T-helper 2 cell treated with Interferon-gamma antibody and Interleukin-4, amounts not matched to agents 5 μg/mL and 100 μg/mL, for 36 hours (primary cell): Measurements from ENCODE around the gene ALKBH5.

Experiments used
- DNase-seq: peaks from one replicate; pipeline ENCODE4 v3.0.0; 2021; ENCODE audit warnings: low spot score
- H3K27ac Mint-ChIP-seq: one replicate; pipeline ENCODE4 v1.8.0; 2021; ENCODE audit warnings: mild to moderate bottlenecking, mixed read lengths
- H3K27me3 Mint-ChIP-seq: one replicate; pipeline ENCODE4 v1.8.0; 2021; ENCODE audit warnings: low read depth, mixed read lengths
- H3K36me3 Mint-ChIP-seq: one replicate; pipeline ENCODE4 v1.8.0; 2021; ENCODE audit warnings: low read depth, mixed read lengths
- H3K4me1 Mint-ChIP-seq: one replicate; pipeline ENCODE4 v1.8.0; 2021; ENCODE audit warnings: low read depth, mixed read lengths
- H3K4me3 Mint-ChIP-seq: one replicate; pipeline ENCODE4 v1.8.0; 2022; ENCODE audit warnings: mild to moderate bottlenecking, moderate library complexity, mixed read lengths
- H3K9me3 Mint-ChIP-seq: one replicate; pipeline ENCODE4 v1.8.0; 2021; ENCODE audit warnings: mixed read lengths

ALKBH5 gene

DNA sequence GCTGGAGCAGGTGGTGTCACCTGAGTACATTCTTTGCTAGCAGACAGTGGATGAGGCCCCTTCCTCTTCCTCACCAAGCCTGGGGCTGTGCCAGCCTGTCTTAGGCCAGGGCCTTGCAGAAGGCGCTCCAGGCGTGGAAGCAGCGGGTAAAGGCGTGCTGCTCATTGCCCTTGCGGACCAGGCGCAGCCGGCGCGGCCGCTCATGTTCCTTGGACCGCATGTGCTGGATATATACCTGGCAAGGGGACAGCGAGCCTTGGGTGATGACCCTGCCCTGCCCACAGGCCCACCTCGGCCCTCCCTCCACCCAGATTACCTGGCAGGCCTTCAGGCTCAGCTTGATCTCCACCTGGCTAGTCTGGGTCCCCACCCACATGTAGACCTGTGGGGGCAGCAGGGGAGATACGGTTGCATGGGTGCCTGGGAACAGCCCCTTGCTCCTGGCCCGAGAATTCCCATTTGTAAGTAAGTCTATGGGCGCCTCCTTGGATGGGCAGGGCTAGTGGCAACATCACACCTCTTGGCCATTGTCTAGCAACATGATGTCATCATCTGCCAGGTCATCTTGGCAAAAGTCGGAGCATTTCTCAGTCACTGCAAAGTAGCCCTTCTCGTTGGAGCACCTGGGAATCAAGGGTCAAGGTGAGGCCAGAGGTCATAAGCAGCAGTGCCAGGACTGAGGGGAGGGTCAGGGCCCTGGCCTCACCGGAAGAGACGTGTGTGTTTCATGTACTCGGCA lies 61.6 kb downstream of the ALKBH5 start:
- Mint-ChIP-seq H3K36me3 (peaks cover 24% of the 10 kb centered on the region), H3K9me3 (no peaks in the 10 kb centered on the region), H3K4me1 (peaks cover 2% of the 10 kb centered on the region), H3K27me3 (no peaks in the 10 kb centered on the region), H3K27ac (no peak overlapping the region), H3K4me3 (no peak overlapping the region)
- no peak for DNase-seq

DNA sequence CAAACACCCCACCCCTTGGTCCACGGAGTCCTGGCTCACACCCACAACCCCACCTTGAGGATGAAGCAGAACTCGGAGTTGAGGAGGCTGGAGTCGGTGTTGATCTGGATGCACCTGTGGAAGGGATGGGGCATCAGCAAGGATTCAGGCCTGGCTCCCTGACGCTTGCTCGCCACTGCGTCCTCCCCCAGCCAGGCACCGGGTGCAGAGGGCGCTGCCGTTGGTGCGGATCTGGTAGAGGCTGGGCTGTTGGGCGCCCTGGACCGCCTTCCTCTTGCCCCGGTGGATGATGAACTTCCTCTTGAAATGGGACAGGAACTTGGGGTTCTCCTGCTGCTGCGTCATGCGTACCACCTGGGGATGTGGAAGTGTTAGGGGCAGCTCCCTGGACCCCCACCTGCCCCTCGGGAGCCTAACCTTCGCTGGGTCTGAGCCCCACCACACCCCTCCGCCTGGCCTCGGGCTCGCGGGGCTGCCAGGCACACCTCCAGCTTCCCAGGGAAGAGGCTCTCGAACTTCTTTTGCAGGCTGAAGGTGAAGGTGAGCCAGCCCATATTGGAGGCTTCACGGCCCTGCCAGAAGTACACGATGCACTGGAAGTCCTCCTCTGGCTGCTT lies 62.6 kb downstream of the ALKBH5 start:
- peaks cover 34% of the 10 kb centered on the region for H3K36me3 Mint-ChIP-seq
- DNase-seq, result no peak
- H3K27ac Mint-ChIP-seq, result no peak overlapping the region
- peaks cover 2% of the 10 kb centered on the region for H3K4me1 Mint-ChIP-seq
- H3K4me3 Mint-ChIP-seq, result no peak overlapping the region
- H3K9me3 Mint-ChIP-seq, result no peaks in the 10 kb centered on the region
- H3K27me3 Mint-ChIP-seq, result no peaks in the 10 kb centered on the region

DNA sequence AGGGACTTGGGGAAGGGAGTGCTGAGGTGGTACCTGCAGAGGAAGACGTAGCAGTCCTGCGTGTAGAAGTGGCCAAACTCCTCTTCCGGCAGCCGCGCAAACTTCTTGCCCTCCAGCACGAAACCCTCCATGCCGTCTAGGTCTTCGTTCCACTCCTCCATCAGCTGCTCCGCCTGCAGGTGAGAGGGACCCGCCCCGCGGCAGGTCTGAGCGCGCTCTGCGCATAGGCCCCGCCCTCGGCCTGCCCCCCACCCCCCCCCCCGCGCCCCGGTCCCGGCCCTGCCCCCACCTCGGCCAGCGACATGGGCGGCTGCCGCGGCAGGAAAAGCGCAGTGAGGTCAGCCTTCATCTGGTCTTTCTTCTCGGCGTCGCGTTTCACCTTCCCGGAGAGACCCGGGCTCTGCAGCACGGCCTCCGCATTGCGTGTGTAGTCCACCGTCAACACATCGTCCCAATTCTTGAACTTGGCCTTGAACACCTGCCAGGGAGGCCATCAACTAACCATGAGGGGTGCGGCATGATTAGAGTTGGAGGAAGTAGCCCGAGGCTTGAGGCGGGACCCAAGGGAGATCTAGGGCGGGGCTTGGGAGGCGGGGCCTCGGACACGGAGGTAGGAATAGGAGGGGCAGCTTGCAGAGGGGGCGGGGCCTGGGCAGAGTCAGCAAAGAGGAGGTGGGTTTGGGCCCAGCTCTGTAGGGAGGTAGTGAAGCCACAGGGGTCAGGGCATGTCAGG lies 63.4 kb downstream of the ALKBH5 start:
- peaks cover 2% of the 10 kb centered on the region for H3K4me1 Mint-ChIP-seq
- no peak overlapping the region for H3K4me3 Mint-ChIP-seq
- H3K27ac Mint-ChIP-seq, result peak overlapping the region; percentile 19
- no peaks in the 10 kb centered on the region for H3K27me3 Mint-ChIP-seq
- H3K36me3 Mint-ChIP-seq, result peaks cover 37% of the 10 kb centered on the region
- no peak for DNase-seq
- no peaks in the 10 kb centered on the region for H3K9me3 Mint-ChIP-seq

DNA sequence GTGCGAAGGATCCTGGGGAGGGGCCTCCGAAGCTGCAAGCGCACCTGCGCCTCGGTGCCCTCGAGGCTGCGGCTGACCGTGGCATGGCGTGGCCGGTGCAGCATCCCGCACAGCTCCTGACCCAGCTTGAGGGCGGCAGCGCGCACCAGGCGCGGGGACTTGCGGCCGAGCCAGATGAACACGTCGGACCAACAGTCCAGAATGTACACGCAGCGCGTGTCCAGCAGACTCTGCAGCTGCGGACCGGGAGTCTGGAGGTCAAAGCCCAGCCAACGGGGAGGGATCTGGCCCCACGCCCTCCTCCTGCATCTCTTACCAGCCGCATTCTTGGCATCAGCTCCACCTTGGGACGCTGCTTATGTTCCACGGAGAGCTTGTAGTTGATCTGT lies 64.0 kb downstream of the ALKBH5 start:
- H3K9me3 Mint-ChIP-seq, result no peaks in the 10 kb centered on the region
- peaks cover 37% of the 10 kb centered on the region for H3K36me3 Mint-ChIP-seq
- DNase-seq, result no peak

DNA sequence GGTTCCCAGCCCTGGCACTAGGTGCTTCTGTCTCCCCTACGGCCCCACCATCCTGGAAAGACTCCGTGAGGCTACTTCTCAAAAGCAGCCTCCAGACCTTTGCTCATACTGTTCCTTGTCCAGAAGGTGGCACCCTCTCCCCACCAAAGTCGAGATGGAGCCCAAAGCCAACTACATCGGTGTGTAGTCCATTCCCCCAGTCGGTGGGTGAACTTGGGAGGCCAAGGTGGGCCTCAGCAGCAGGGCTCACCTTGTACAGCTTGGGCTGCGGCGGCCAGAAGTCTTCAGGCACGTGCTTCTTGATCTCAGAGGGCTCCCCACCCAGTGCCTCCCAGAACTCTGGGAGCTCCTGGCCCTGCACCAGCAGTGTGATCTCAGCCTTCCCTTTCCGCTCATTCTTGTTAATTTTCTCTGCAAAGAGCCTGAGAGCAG lies 64.7 kb downstream of the ALKBH5 start:
- H3K9me3 Mint-ChIP-seq, result no peaks in the 10 kb centered on the region
- no peak overlapping the region for H3K4me3 Mint-ChIP-seq
- DNase-seq, result peak; percentile 41
- no peak overlapping the region for H3K27ac Mint-ChIP-seq
- peaks cover 2% of the 10 kb centered on the region for H3K4me1 Mint-ChIP-seq
- no peaks in the 10 kb centered on the region for H3K27me3 Mint-ChIP-seq
- peaks cover 43% of the 10 kb centered on the region for H3K36me3 Mint-ChIP-seq

More for the DNA sequence above, 64.0 kb downstream of the ALKBH5 start:
- no peak overlapping the region for H3K27ac Mint-ChIP-seq
- H3K4me3 Mint-ChIP-seq, result no peak overlapping the region
- H3K4me1 Mint-ChIP-seq, result peaks cover 2% of the 10 kb centered on the region
- no peaks in the 10 kb centered on the region for H3K27me3 Mint-ChIP-seq

DNA sequence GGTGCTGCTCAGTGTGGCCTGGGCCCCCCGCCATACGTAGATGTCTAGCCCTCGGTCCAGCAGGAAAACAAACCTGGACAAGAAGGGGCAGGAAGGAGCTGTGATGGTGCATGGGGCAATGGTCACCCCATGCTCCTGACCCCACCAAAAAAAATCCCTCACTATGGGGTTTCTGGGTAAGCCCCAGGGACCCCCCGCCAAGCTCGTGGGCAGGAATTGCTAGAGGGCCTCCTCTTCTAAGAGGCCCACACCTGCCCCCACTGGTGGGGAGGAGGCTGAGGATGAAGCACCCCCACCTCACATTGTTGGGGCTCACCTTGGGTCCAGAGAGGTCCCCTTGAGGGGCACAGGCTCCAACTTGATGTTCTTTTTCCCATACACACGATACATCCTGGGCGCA lies 65.2 kb downstream of the ALKBH5 start:
- Mint-ChIP-seq H3K36me3 (peaks cover 48% of the 10 kb centered on the region), H3K4me3 (no peak overlapping the region), H3K27ac (no peak overlapping the region), H3K9me3 (no peaks in the 10 kb centered on the region), H3K4me1 (peaks cover 2% of the 10 kb centered on the region), H3K27me3 (no peaks in the 10 kb centered on the region)
- DNase-seq, result no peak

DNA sequence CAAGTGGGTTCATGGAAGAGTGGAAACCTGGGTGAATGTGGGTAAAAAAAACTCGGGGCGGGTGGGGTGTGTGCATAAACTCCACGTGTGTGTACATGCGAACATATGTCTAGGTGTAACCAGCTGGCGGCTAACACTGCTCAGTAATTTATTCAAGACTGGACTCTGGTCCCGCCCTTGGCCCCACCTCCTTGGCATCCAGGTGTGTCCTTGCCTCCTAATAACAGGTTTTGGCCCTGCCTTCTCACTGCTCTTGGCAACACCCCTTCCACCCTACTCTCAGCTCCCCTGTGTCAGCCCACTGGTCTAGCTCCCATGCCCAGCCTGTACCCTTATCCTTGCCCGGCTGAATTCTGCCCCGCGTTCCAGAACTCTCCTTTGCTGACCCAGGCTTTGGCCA lies 66.6 kb downstream of the ALKBH5 start:
- DNase-seq, result no peak
- Mint-ChIP-seq H3K4me1 (peaks cover 2% of the 10 kb centered on the region), H3K36me3 (peaks cover 53% of the 10 kb centered on the region), H3K9me3 (no peaks in the 10 kb centered on the region), H3K27me3 (no peaks in the 10 kb centered on the region), H3K4me3 (no peak overlapping the region), H3K27ac (no peak overlapping the region)

DNA sequence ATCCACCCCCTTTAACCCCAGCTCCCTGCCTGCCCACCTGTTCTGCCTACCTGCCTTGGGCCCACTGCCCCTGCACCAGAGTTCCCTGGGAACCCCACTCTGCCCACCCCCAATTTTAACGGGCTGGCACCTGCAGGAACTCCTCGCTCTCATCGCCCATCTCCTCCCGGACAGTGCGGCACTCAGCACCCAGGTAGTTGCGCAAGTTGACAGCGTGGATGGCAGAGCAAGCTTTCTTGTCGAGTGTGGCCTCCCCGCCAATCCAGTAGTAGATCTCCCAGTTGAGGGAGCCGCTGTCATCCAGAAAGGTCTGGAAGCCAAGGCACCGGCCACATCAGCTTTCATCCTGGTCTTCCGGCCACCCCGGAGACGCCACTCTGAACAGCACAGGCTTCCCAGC lies 67.1 kb downstream of the ALKBH5 start:
- no peaks in the 10 kb centered on the region for H3K9me3 Mint-ChIP-seq
- H3K4me1 Mint-ChIP-seq, result peaks cover 2% of the 10 kb centered on the region
- H3K36me3 Mint-ChIP-seq, result peaks cover 51% of the 10 kb centered on the region
- H3K27ac Mint-ChIP-seq, result no peak overlapping the region
- H3K4me3 Mint-ChIP-seq, result no peak overlapping the region
- no peak for DNase-seq
- H3K27me3 Mint-ChIP-seq, result no peaks in the 10 kb centered on the region

DNA sequence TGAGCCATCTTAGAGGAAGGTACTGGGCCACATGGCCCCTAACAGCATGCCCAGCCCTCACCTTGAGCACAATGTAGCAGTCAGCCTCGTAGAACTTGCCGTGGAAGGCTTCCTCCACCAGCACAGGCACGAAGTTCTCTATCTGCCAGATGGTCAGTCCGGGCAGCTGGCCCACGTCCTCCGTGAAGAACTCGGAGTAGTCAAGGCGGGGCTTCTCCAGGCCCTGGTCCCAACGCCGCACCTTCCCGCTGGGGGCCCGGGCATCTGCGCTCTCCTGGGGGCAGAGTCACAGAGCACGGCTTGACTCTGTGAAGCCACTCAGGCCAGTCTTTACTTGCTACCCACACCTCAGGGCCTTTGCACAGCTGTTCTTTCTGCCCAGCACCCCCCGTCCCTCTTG lies 67.6 kb downstream of the ALKBH5 start:
- Mint-ChIP-seq H3K4me1 (peaks cover 4% of the 10 kb centered on the region), H3K27ac (no peak overlapping the region), H3K27me3 (no peaks in the 10 kb centered on the region), H3K9me3 (no peaks in the 10 kb centered on the region), H3K36me3 (peaks cover 55% of the 10 kb centered on the region), H3K4me3 (no peak overlapping the region)
- no peak for DNase-seq

DNA sequence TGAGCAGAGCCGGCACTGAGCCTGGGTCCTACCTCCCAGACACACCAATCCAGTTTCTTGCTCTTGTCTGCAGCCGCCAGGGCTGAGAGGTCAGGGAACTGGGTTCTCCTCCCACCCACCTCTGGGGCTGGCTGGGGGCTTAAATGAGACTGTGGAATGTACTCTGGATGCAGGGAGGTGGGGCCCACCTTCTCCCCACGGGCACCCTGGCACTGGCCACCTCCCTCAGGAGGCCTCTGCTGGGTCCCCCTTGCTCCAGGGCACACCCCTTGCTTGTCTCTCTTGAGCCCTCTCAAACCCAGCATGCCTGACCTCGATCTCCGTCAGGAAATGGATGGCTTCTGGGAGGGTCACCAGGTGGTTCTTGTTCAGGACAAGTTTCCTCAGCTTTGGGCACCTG lies 68.5 kb downstream of the ALKBH5 start:
- DNase-seq, result no peak
- Mint-ChIP-seq H3K4me3 (no peak overlapping the region), H3K36me3 (peaks cover 54% of the 10 kb centered on the region), H3K9me3 (no peaks in the 10 kb centered on the region), H3K4me1 (peaks cover 8% of the 10 kb centered on the region), H3K27ac (no peak overlapping the region), H3K27me3 (no peaks in the 10 kb centered on the region)

DNA sequence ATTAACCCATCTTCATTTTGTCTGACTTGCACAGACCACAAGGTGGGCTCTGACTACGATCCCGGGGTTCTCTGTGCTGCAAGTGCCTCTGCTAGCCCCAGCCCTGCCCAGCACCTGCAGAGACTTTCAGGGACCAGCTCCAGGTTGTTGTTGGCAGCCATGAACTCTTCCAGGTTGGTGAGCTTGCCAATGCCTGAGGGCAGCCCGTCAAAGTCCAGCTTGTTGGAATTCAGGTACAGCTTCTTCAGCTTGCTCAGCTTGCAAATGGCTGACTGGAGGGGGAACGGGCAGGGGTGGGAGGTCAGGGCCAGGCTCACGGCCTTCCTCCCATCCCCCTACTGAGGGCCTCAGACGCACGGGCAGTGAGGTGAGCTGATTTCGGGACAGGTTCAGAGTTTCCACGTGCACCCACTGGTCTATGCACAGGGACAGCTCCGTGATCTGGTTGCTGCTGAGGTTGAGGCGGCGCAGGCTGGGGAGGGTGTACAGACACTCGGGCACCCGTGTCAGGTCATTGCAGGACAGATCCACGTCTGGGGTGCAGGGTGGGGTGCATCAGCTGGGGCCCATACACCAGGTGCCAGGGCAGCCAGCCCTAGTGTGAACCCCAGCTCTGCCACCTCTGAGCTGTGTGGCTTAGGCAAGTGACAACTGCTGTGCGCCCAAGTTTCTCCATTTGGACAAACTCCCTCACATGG lies 69.7 kb downstream of the ALKBH5 start:
- Mint-ChIP-seq H3K4me3 (no peak overlapping the region), H3K9me3 (no peaks in the 10 kb centered on the region), H3K27me3 (no peaks in the 10 kb centered on the region), H3K36me3 (peaks cover 51% of the 10 kb centered on the region), H3K4me1 (peaks cover 13% of the 10 kb centered on the region), H3K27ac (no peak overlapping the region)
- no peak for DNase-seq

DNA sequence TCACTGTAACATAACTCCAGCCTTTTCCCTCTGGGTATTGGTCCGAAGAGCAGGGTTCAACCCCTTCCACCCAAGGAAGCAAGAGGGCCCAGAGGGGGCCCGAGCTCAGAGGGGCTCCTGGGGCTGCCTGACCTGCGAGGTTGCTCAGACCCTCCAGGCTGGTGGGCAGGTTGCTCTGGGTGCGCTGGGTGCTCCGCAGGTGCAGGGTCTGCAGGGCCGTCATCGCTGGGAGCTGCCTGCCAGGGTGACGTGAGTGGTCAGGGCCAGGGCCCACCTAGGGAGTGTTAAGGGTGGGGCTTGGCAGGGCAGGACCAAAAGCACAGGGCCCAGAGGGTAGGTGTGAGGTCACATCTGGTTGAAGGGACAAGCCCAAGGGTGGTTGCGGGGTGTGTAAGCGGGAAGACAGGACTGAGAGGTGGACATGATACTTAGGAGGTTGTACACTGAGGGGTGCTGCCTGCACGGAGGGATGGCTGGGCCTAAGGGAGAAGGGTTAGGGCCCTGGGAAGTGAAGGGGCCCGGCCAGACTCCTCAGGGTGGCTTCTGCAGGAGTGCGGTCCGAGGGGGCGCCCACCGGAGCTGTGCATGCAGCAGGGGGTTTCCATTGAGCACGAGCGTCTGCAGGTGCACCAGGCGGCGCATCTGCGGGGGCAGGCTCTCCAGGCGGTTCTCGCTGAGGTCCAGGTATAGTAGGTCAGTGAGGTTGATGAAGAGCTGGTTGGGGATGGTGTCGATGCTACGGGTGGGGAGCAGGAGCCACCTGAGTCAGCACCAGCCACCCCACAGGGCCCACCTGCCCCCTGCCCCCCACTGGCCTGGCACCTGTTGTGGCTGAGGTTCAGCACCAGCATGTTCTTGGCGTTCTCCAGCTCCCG lies 70.6 kb downstream of the ALKBH5 start:
- Mint-ChIP-seq H3K27ac (no peak overlapping the region), H3K27me3 (no peaks in the 10 kb centered on the region), H3K4me3 (no peak overlapping the region), H3K36me3 (peaks cover 47% of the 10 kb centered on the region), H3K4me1 (peaks cover 13% of the 10 kb centered on the region), H3K9me3 (no peaks in the 10 kb centered on the region)
- no peak for DNase-seq

DNA sequence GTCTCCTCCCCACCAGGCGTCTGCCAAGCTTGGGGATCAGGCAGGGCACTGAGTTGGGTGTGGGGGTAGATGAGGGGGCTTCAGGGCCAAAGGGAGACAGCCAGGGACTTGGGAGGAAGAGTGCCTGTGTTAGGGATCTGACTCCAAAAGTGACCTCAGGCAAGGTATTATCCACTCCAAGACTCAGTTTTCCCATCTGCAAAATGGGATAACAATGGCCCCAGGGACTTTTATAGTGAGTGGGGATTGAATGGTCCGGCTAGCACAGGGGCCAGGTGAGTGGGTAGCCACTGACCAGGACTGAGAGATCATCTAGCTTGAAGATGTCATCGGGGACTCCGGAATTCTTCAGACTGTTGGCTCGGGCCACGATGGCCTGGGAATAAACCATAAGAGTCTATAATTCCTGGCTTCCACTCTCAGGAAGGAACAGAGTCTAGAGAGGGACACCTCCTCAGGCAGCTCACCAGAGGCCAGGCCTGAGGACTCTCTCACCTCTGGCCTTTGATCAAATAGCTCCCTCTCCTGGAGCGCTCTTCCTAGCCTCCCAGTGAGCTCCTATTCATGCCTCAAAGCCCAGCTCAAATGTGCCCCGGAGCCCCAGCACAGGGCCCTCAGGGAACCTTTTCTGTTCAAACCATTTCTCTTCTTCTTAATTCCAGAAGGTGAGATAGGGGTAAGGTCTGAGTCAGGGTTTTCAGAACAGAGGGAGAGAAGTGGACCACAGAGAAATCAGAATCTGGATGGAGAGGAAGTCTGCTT lies 71.4 kb downstream of the ALKBH5 start:
- DNase-seq, result no peak
- no peak overlapping the region for H3K27ac Mint-ChIP-seq
- H3K27me3 Mint-ChIP-seq, result no peaks in the 10 kb centered on the region
- H3K36me3 Mint-ChIP-seq, result peaks cover 44% of the 10 kb centered on the region
- H3K9me3 Mint-ChIP-seq, result no peaks in the 10 kb centered on the region
- peaks cover 15% of the 10 kb centered on the region for H3K4me1 Mint-ChIP-seq
- H3K4me3 Mint-ChIP-seq, result no peak overlapping the region
